Endothelial cell of umbilical vein (primary cell): ENCODE data around the gene CREM. TPM values are rescaled to one million over a fixed set of nuclear protein-coding genes. Genes with fewer than 3 reads are reported as not detected.

Source experiments
- BruUV-seq: library from RNA; stranded (reverse); fragments of 400-500 nt; replicated peaks from 2 replicates; lab custom pipeline; 2021; lab: Mats Ljungman, UMichigan
- CTCF ChIA-PET: fragments of 300-600, 350-600 bp; sonication (Branson Sonifier 250); formaldehyde crosslinking; loops from one replicate; lab custom pipeline; 2021; ENCODE audit warnings: antibody characterized with exemption, inconsistent platforms; lab: Charles Lee
- POLR2A ChIA-PET: fragments of 300-600, 350-600 bp; sonication (Branson Sonifier 250); formaldehyde crosslinking; loops from one replicate; lab custom pipeline; 2021; ENCODE audit warnings: antibody characterized with exemption, inconsistent platforms; lab: Charles Lee
- DNase-seq: peaks from one replicate; pipeline ENCODE4 v3.0.0-alpha.2; 2011; ENCODE audit warnings: low read depth, low spot score
- FAIRE-seq: peaks from 2 replicates; lab custom pipeline; 2011; peaks lifted over from hg19 to GRCh38; lab: Jason Lieb, UNC
- H2AFZ ChIP-seq: 2 replicates; pipeline ENCODE4 v1.6.0; 2012; ENCODE audit warnings: low read depth, low read length, control low read depth, inconsistent platforms
- H3K27ac ChIP-seq: 2 replicates; pipeline ENCODE4 v1.5.1; 2011; ENCODE audit warnings: low read depth, mild to moderate bottlenecking, control low read depth, low read length, moderate library complexity; ENCODE audit not compliant: insufficient read depth
- H3K27me3 ChIP-seq, 2 experiments: 2 replicates each; pipeline versions ENCODE4 v1.6.0 to v1.6.1; 2011; ENCODE audit warnings: low read length in 2 of 2, mixed read lengths in 1 of 2; ENCODE audit not compliant: control insufficient read depth in 2 of 2, insufficient read depth in 2 of 2
- H3K36me3 ChIP-seq, 2 experiments: 2 replicates in 1 of 2; 3 replicates in 1 of 2; pipeline ENCODE4 v1.5.1; 2011; ENCODE audit warnings: low read length in 2 of 2, mild to moderate bottlenecking in 1 of 2, moderate library complexity in 1 of 2; ENCODE audit not compliant: control insufficient read depth in 2 of 2, insufficient read depth in 2 of 2; ENCODE audit errors: extremely low read depth in 1 of 2
- H3K4me1 ChIP-seq: 3 replicates; pipeline ENCODE4 v1.5.1; 2011; ENCODE audit warnings: mild to moderate bottlenecking, low read length; ENCODE audit not compliant: control insufficient read depth, insufficient read depth; ENCODE audit errors: extremely low read depth
- H3K4me2 ChIP-seq: 2 replicates; pipeline ENCODE4 v1.6.1; 2011; ENCODE audit warnings: low read length, control low read depth, mixed read lengths; ENCODE audit not compliant: insufficient read depth
- H3K4me3 ChIP-seq, 3 experiments: fragments of 200-600 bp in 1 of 3; sonication (generic), shearing (Covaris generic) in 1 of 3; replicated peaks in 1 of 3; 2 replicates each; pipeline ENCODE4 v1.5.1; 2011 to 2016; ENCODE audit warnings: control low read depth in 3 of 3, low read length in 3 of 3, mild to moderate bottlenecking in 2 of 3, inconsistent platforms in 1 of 3, low read depth in 1 of 3, moderate library complexity in 1 of 3; ENCODE audit not compliant: insufficient read depth in 1 of 3
- H3K79me2 ChIP-seq: 2 replicates; pipeline ENCODE4 v1.6.0; 2012; ENCODE audit warnings: low read length, inconsistent platforms; ENCODE audit not compliant: control insufficient read depth, insufficient read depth
- H3K9ac ChIP-seq: replicated peaks from 2 replicates; pipeline ENCODE3; 2011; ENCODE audit warnings: low read length, control low read depth; ENCODE audit not compliant: insufficient read depth; ENCODE audit errors: extremely low read depth
- H3K9me1 ChIP-seq: replicated peaks from 3 replicates; pipeline ENCODE4 v1.6.0; 2011; ENCODE audit warnings: mild to moderate bottlenecking, low read length; ENCODE audit not compliant: control insufficient read depth, insufficient read depth; ENCODE audit errors: extremely low read depth
- H3K9me3 ChIP-seq: replicated peaks from 2 replicates; pipeline ENCODE4 v1.5.1; 2012; ENCODE audit warnings: low read length, inconsistent platforms; ENCODE audit not compliant: control insufficient read depth, insufficient read depth
- H4K20me1 ChIP-seq: replicated peaks from 2 replicates; pipeline ENCODE3; 2011; ENCODE audit warnings: mild to moderate bottlenecking, low read length; ENCODE audit not compliant: control insufficient read depth, insufficient read depth; ENCODE audit errors: extremely low read depth
- CTCF ChIP-seq, 2 donors: IDR thresholded peaks; 1 replicate in 1 of 2; 2 replicates in 1 of 2; pipeline ENCODE4 v1.5.1; 2011; ENCODE audit warnings: low read length in 2 of 2, mild to moderate bottlenecking in 2 of 2, moderate library complexity in 2 of 2, control low read depth in 1 of 2, inconsistent platforms in 1 of 2, low read depth in 1 of 2; ENCODE audit not compliant: insufficient read depth in 1 of 2; ENCODE audit errors: extremely low read depth in 1 of 2
- EZH2 ChIP-seq: IDR thresholded peaks from 2 replicates; pipeline ENCODE4 v1.6.1; 2012; ENCODE audit warnings: borderline replicate concordance, low read depth, mild to moderate bottlenecking, moderate library complexity, low read length, inconsistent platforms; ENCODE audit not compliant: severe bottlenecking
- FOS ChIP-seq: IDR thresholded peaks from 2 replicates; pipeline ENCODE4 v1.6.1; 2011; ENCODE audit warnings: mild to moderate bottlenecking, low read length, moderate library complexity, borderline replicate concordance; ENCODE audit not compliant: insufficient read depth
- GATA2 ChIP-seq: IDR thresholded peaks from 2 replicates; pipeline ENCODE4 v1.7.0; 2011; ENCODE audit warnings: low read depth, mild to moderate bottlenecking, moderate library complexity, mixed read lengths, low read length; ENCODE audit not compliant: insufficient read length, insufficient read depth
- MAX ChIP-seq: IDR thresholded peaks from 2 replicates; pipeline ENCODE4 v1.6.1; 2011; ENCODE audit not compliant: insufficient read depth, insufficient read length
- MYC ChIP-seq: IDR thresholded peaks from one replicate; pipeline ENCODE4 v1.6.1; 2011; ENCODE audit warnings: mild to moderate bottlenecking, low read depth, low read length
- POLR2A ChIP-seq: IDR thresholded peaks from 2 replicates; pipeline ENCODE4 v1.6.1; 2012; ENCODE audit warnings: low read depth, mild to moderate bottlenecking, control low read depth, low read length
- POLR2AphosphoS5 ChIP-seq: IDR thresholded peaks from 2 replicates; pipeline ENCODE4 v1.6.1; 2012; ENCODE audit warnings: low read depth, mild to moderate bottlenecking, control low read depth, low read length, moderate library complexity; ENCODE audit not compliant: insufficient read depth
- dilution Hi-C: fragments of 300-500 bp; cut with MboI; formaldehyde crosslinking; loops from one replicate; pipeline ENCODE4 v1.15.0; 2019; ENCODE audit warnings: low sequenced_read_pairs; ENCODE audit not compliant: extremely low pct_ligation_motif_present
- intact Hi-C: fragments of 100-400 bp; cut with micrococcal nuclease; formaldehyde crosslinking; loops from one replicate; pipeline ENCODE4 v1.10.0; 2022
- polyA plus RNA-seq, 4 experiments: library from polyadenylated mRNA; depleted of rRNA in 3 of 4; stranded (reverse) in 3 of 4; unstranded in 1 of 4; fragments of >200 nt; gene quantifications; 2 replicates each; pipeline versions ENCODE4 v1.2.1 to v1.2.3, GENCODE V29; 2011 to 2012; ENCODE audit warnings: missing spikeins in 1 of 4
- total RNA-seq: library from RNA; stranded (reverse); gene quantifications from 2 replicates; pipeline ENCODE4 v1.2.3, GENCODE V29; 2021

The CREM gene
- total and polyA plus RNA-seq, 2 donors (not counting 3 experiments of a cell fraction or from before 2014, with no cell fraction given): 35.5 to 39.8 TPM

GRCh38 chr10:35251373-35252100 is 124.9 kb downstream of the CREM start:
- CTCF ChIA-PET: interaction anchor here (0.6 kb wide), 1 partner anchor 361 kb away, joined by 3 read pairs; no protein-coding TSS in a partner anchor
- no TSS peak for BruUV-seq
- H3K27ac ChIP-seq: no peak overlapping the region
- no peaks in the 10 kb centered on the region for H3K9me1 ChIP-seq
- FAIRE-seq (no peak), DNase-seq (no peak)
- no peak overlapping the region for H3K4me3 ChIP-seq
- no peak for TF ChIP-seq CTCF (IDR thresholded peaks at IDR 0.05; ENCODE audit: extremely low read depth in 1 of 2, insufficient read depth in 1 of 2, low read depth in 1 of 2, low read length in 2 of 2)
- TF ChIP-seq MYC: no peak
- TF ChIP-seq POLR2A: no peak
- TF ChIP-seq GATA2: no peak
- TF ChIP-seq FOS: no peak
- no peak for TF ChIP-seq EZH2
- no peak for TF ChIP-seq POLR2AphosphoS5
- TF ChIP-seq MAX: no peak
- H2AFZ ChIP-seq: no peak overlapping the region
- H3K36me3 ChIP-seq: no peaks in the 10 kb centered on the region
- H3K27me3 ChIP-seq: no peaks in the 10 kb centered on the region
- no peak overlapping the region for H3K4me2 ChIP-seq
- no peaks in the 10 kb centered on the region for H3K4me1 ChIP-seq
- intact Hi-C loops (no loop called here), dilution Hi-C loops (no loop called here)
- H3K9me3 ChIP-seq: no peaks in the 10 kb centered on the region
- H3K79me2 ChIP-seq: no peaks in the 10 kb centered on the region
- H3K9ac ChIP-seq: no peak overlapping the region
- H4K20me1 ChIP-seq: no peaks in the 10 kb centered on the region
- POLR2A ChIA-PET: interaction anchor here (0.7 kb wide), 1 partner anchor 73 kb away, joined by 3 read pairs; no protein-coding TSS in a partner anchor
